GM21528 (cell line): ENCODE results near the gene KATNB1.
A peak's percentile ranks its signal among the peaks of the same experiment; 100 is the strongest.

Experiments
- ATAC-seq: cut with Tn5 transposase; IDR thresholded peaks from one replicate; pipeline ENCODE4 v1.9.1; 2021; ENCODE audit warnings: mild to moderate bottlenecking, moderate library complexity; ENCODE audit not compliant: unreplicated experiment, low FRiP score

The KATNB1 gene

DNA sequence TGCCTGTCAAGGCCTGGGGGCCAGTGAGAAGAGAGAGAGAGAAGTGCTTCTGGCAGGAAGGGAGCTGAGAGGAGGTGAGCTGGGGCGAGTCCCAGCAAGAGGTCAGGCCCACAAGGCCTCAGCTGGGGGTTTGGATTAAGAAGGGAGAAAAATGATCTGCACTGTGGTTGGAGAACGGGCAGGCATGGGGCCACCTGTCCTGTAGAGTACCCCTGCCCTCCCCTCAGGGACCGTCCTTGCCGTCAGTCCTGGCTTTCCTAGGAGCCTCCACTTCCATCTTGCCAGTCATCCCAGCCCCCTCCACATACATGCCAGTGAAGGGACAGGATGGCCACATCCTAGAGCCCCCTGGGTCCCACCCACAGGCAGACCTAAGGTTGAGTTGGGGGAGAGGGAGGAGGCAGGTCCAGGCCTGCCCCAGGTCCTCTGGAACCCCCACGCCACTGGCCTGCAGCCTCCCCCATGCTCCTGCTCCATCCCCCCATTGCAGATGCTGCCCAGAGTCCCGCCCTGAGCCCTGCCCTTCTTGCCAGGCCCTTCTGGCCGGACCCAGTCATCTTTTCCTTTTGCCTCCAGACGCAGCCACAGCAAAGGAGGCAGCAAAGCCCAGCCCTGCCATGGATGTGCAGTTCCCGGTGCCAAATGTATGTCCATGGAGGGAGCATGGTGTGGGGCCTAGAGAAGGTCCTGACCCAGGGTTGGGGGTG lies 18.9 kb downstream of the KATNB1 start:
- no peak for ATAC-seq

DNA sequence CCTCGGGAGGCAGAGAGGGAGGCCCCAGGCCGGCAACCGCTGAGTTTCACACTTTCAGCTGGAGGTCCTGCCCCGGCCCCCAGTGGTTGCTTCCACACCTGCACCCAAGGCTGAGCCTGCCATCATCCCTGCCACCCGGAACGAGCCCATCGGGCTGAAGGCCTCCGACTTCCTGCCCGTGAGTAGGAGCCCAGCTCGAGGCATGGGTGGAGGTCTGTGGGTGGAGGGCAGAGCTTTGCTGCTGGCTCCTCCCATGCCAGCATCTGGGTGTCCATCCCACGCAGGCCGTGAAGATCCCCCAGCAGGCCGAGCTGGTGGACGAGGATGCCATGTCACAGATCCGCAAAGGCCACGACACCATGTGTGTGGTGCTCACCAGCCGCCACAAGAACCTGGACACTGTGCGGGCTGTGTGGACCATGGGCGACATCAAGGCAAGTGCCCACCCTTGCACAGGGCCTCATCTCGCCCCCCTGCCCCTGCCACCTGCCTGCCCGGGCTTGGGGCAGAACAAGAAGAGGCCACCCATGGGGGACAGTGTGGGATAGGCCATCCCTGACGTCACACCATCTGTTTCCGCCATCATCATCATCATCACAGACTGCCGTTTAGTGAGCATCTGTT lies 19.6 kb downstream of the KATNB1 start:
- no peak for ATAC-seq

DNA sequence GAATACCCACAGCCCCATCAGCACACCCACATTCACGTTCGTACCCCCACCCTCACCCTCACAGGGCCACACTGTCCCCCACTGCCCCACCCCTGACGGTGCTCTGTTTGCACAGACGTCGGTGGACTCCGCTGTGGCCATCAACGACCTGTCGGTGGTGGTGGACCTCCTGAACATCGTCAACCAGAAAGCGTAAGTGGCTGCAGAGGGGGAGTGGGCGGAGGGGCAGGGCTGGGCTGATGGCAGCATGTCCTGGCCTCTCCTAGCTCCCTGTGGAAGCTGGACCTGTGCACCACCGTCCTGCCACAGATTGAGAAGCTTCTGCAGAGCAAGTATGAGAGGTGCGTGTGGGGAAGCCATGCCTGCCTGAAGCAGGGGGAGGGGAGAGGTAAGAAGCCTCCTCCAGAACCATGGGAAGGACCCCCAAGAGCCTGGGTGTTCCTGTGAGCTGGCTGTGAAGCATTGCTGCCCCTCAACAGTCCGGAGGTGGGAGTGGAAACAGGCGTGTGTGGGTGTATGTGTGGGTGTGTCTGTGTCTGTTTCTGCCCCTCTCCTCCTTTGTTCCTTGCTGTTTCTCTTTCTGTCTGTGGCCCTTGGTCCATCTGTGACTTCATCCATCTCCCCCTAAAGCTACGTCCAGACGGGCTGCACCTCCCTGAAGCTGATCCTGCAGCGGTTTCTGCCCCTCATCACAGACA lies 20.3 kb downstream of the KATNB1 start:
- ATAC-seq = no peak

DNA sequence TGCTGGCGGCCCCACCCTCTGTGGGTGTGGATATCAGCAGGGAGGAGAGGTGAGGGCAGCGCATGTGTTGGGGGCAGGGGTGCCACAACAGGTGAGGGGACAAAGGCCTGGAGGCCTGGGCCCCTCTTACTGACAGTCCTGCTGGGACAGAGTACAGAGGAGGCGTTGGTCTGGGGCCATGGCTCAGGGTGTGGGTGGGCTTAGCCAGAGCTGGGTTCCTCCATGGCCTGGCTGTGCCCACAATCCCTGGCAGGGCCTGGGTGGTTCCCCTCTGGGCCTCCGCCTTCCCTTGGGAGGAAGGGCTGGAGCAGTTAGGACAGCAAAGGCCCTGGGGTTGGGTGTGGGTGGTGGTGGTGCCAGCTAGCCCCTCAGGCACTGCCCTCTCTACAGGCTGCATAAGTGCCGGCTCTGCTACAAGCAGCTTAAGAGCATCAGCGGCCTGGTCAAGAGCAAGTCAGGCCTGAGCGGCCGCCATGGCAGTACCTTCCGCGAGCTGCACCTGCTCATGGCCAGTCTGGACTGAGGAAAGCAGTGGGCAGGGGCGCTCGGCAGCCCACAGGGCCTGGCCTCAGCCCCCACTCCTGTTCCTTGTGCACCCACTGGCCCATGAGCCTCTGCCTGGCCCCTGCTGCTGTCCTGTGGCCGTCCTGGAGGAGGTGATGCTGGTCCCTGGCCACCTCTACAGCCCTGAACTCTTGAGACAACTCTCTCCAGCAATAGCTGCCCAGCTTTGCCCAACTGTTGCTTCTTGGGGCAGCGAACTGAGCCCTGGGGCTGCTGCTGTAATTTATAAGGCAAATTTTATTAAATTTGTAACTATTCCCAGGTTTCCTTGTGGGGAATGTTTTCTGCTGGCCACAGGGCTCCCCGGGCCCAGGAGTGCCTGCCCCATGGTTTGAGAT lies 21.1 kb downstream of the KATNB1 start:
- no peak for ATAC-seq

DNA sequence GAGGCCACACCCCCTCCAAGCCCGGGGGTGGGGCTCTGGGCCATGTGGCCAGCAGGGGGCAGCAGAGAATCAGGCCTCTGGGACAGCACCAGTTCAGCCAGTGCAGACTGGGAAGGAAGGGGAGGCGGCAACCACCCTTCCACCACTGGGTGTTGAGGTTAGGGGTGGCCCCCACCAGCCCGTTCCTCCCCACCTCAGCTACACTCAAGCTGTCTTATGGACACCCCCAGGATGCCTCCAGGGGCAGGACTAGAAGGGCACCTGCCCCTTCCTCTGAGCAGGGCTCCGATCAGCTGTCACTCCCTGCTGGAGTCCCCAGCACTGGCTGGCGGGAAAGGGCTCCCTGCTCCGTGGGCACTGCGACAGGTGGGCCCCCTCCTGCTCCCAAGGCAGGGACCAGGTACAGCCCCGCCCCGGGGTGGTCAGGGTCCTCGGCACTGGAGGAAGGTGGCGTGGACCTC lies 21.8 kb downstream of the KATNB1 start:
- ATAC-seq = peak; percentile 78

DNA sequence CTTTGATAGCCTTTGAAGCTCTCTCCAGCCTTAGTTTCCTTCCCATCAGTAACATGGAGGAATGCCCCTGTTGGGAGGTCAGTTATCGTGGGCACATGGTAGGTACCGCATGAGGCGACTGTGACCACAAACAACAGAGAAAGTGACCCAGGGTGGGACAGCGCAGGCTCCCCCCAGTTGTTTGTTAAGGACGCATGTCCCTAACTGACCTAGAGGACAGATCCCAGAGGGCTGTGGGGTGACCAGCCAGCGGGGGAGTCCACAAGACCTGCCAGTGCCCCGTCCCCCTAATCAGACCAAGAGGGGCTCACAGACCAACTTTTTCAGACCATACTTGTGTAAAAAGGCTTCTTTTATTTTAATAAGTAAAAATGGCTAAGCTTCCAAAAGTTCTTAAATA lies 22.3 kb downstream of the KATNB1 start:
- ATAC-seq = no peak

DNA sequence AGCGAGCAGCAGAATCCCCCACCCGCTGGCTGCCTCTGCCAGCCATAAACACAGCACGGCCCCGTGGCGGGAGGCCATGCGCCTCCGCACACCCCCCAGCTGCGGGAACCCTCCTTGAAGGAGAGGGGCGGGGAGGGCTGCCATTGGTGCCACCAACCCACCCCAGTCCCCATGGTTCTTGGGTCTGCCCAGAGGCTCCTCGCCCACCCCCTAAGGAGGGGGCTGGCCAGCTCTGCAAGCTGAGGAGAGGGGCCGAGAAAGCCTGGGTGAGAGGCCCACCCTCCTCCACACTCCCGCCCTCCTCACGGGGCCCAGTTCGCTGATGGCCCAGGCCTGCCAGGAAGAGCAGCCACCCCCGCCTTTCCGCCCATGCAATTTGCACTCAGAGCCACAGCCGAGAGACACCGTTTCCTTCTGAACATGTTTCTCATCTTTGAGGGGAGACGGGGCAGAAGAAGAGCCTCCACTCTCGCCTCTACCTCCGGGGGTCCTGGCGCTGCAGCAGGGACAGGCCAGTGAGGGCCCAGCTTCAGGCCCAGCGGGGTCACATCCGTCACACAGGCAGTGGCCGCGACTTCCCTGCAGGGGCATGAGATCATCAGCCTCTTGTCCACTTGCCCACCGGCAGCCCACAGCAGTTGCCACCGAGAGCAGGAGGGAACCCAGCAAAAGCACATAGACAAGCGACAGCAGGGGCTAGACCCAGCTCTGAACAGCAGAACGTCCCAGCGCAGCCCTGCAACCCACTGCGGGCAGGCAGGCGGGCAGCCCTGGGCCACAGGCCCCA lies 23.0 kb downstream of the KATNB1 start:
- no peak for ATAC-seq

DNA sequence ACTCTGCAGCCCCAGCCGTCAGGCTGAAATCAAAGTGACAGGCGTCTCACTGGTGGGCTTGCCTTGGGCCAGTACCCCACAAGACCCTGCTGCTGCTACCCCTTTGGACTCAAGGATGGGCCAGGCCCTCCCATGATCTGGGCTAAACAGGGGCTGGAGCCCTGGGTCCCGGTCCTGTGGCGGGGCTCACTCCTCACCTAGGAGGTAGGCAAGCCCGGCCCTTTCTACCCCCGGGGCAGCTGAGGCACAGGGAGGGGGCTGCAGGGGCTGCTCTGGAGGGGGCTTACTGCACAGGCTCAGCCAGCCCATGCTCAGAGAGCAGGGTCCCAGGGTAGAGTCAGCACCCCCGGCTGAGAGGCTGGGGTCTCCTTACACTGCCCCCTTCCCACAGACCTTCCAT lies 23.6 kb downstream of the KATNB1 start:
- no peak for ATAC-seq

DNA sequence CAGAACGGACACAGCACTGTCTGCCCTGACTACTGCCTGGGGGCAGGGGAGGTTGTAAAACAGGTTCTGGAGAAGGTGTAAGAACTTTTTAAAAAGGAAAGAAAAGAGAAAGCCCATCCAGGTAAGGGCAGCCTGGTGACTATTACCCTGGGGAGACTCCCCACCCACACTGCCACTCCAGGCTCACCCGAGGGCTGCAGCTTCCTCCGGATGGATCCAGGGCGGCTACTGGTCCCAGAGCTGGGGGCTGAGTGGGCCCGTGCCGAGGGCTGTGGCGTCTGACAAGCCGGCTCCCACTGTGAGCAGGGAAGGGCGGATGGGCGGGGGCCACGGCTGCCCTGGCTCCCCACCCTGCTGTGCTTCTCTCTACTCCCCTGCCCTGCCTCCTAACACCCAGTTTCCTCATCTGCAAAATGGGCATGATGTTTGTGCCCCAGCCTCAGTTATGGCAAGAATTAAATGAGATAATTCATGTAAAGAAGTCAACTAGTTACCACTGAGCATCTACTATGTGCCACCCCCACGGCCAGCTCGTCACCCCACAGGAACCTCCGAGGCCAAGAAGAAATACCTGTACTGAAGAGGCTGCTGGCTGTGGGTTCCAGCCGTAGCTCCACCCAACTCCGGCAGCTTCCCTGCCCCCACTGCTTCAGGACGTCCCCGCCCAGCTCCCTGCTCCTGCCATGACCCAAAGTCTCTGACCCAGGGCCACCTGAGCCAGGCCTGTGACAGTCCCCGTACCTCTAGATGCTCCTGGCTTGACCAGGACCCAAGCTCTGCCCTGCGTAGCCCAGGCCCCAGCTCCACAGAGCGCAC lies 24.2 kb downstream of the KATNB1 start:
- no peak for ATAC-seq

DNA sequence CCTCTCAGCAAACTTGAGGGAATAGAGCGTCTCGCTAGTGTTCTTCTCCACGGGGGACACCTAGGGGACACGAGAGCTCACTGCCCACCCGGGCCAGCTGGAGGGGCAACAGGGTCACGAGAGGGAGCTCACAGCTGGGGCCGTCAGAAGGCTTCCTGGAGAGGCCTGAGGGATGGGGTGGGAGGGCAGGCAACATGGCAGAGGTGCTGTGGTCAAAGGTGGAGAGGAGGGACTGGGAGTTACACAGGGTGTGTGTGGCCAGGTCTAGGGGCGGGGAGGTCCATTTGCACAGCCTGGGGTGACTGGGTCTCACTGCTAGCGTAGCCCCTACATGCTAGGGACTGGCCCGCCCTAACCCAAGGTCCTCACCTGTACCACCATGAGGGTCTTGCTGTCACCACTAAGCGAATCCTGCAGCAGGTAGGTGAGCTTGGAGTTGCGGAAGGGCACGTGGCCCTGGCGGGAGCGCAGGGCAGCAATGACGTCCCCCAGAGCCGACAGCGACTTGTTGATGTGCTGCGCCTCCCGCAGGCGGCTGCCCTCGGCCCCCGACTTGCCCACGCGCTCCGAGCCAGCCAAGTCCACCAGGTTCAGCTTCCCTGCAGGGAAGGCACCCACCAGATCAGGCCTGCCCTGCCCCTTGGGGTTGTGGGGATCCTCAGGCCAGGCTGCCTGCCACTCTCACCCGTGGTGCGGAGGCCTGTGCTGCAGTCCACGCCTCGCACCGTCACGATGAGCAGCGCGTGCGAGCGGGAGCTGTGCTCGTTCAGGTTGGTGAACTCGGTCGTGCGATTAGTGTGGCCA lies 25.0 kb downstream of the KATNB1 start:
- no peak for ATAC-seq

DNA sequence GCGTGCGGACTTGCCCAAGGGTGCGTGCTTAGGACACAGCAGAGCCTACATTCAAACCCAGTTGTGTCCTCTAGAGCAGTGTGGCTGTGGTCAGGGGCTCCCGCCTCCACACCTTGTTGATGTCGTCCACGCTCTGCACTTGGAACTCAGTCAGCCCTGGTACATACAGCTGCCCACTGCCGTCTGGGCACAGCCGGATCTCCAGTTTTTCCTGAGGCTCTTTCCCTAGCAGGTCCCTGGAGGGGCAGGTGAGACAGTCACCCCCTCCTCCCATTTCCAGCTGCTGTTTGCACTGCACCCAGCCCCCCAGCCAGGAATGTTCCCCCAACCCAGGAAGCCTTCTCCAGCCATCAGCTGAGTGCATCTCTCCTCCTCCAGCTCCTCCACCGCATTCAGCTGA lies 25.7 kb downstream of the KATNB1 start:
- ATAC-seq = no peak

DNA sequence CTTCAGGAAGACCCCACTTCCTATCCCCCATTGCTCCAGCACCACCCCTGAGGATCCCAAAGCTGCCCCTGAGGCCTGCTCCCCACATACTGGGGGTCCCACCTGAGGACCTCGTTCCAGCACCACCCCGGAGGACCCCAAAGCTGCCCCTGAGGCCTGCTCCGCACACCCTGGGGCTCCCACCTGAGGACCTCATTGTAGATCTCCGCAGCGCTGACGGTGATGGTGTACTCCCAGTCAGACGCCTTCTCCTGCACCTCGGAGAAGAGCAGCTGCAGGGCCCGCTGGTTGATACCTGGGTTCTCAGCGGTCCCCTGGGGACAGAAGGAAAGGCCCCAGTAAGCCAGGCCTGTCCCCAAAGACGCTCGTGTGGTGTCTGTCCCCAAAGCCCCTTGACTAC lies 26.4 kb downstream of the KATNB1 start:
- ATAC-seq = no peak

DNA sequence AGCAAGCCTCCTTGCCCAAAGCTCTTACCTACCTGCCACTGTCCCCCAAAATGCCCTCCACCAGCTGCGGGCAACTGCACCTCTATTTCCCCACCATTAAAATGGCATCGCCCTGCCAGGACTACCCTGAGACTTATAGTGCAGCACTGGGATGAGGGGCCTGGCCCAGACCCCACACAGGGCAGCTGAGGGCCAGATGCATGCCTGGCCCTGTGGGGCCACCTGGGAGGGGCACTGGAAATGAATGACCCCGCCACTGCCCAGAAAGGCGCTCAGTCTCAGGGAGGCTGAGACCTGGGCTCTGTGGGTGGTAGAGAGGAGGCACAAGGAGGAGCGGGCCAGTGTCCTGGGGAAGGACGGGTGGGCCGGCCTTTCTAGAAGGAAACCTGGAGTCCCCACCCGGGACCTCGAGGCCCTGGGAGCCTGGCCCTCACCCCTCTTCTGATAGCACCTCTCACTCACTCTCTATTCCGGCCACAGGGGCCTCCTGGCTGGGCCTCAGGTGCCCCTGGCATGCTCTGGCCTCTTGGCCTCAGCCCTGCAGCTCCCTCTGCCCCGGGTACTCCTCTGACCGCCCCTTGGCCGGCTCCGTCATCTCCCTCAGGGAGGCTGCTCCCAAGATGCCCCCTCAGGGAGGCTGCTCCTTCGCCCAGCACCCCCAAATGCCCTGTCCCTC lies 26.9 kb downstream of the KATNB1 start:
- no peak for ATAC-seq

DNA sequence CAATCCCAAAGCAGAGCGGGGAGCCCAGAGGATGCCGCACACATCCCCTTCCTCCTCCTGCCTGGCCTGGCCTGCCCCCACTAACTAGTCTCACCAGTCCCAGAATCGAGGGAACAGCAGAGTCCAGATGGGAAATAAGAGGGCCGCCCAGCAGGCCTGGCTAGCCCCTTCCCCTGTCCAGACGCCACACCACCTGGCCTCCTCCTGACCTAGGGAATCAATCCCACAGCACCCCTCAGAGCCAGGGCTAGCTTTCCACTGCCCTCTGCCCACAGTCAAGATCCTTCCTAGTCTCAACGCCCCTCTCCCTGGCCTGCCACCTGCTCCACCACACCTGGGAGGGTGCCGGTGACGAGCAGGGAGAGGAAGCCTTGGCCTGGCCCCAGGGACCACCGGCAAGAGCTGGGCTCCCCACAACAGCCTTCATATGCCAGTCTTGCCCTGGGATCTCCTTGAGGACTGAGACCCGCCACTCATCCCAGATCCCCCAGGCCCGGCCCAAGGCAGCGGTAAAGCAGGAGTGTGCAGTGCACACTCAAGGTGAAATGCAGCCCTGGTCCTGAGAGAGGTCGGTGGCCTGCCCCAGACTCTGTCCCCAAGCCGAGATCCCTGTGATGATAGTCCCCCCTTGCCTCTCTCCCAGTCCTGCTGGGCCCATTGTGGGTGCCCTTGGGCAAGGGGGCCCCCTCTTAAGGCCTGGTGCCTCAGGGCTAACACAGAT lies 27.9 kb downstream of the KATNB1 start:
- no peak for ATAC-seq

DNA sequence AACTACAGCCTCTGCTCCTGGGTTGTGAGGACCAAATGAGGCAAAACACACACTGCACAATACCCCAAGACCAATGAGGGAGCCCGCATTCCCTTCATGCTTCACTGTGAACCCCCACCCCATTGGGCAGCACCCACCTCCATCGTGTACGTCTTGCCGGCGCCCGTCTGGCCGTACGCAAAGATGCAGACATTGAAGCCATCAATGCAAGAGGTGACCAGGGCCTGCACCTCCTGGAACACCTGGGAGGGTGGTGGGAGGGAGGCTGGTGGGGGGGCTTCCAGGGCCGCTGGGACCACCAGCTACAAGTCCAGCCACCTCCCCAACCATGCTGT lies 28.4 kb downstream of the KATNB1 start:
- ATAC-seq = no peak

DNA sequence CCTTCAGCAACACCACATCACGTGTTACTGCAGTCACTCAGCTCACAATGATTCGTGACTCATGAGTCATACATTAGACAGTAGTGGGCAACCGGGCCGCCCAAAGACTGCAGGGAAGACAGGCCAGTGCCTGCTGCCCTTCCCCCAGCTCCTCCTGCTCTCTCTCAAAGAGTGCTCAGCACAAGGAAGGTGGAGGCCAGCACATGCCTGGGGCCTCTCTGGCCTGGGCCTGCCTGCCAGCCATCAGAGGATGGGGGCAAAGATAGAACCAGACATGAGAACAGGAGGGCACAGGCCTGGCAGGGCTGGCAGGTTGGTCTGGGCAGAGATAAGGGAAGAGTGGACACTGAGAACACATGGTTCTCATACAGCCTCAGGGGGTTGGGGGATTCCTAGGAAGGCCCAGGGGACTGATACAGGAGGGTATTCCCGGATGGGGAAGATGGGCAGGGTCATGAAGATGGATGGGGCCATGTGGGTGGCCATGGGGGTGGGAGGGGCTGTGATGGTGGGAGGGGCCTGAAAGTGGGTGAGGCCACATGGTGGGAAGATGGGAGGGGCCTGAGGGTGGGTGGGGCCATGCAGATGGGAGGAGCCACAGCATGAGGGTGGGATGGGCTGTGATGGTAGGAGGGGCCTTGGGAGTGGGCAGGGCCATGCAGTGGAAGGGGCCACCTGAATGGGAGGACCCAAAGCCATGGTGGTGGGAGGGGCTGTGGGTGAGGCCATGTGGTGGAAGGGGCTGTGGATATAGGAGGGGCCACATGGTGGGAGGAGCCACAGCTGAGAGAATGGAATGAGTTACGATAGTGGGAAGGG lies 29.0 kb downstream of the KATNB1 start:
- no peak for ATAC-seq
